Esophagus muscularis mucosa (tissue), 4 donors: ENCODE data around the gene GSN.

Experiments
- CTCF ChIP-seq, 3 experiments: fragments of 200-600 bp in 2 of 3; fragments of 450-650 bp in 1 of 3; sonication (generic) in 2 of 3; IDR thresholded peaks; one replicate each; pipeline ENCODE4 v1.5.1; 2017 to 2019; ENCODE audit warnings: antibody characterized with exemption in 3 of 3, mild to moderate bottlenecking in 2 of 3, moderate library complexity in 1 of 3
- EP300 ChIP-seq: sonication (generic); formaldehyde crosslinking; IDR thresholded peaks from one replicate; pipeline ENCODE4 v1.6.1; 2017; ENCODE audit warnings: antibody characterized with exemption
- POLR2A ChIP-seq: fragments of 450-650 bp; IDR thresholded peaks from one replicate; pipeline ENCODE4 v1.6.1; 2017; ENCODE audit warnings: antibody characterized with exemption, moderate library complexity, mild to moderate bottlenecking, low read depth
- POLR2AphosphoS5 ChIP-seq, 2 donors: sonication (generic); formaldehyde crosslinking; IDR thresholded peaks; one replicate each; pipeline ENCODE4 v1.6.1; 2017; ENCODE audit warnings: antibody characterized with exemption in 2 of 2

GRCh38 chr9:121237916-121238315 is 30.0 kb upstream of the GSN start:
- no peak for TF ChIP-seq CTCF (IDR thresholded peaks at IDR 0.05)
- no peak for TF ChIP-seq POLR2AphosphoS5 (IDR thresholded peaks at IDR 0.05)
- no peak for TF ChIP-seq POLR2A
- no peak for TF ChIP-seq EP300
